OCI-LY3 (cell line): Measurements from ENCODE around the gene NDUFAB1.

Experiments used
- EZH2phosphoT487 ChIP-seq: fragments of 200-600 bp; shearing (Covaris generic); IDR thresholded peaks from 2 replicates; pipeline ENCODE4 v1.6.1; 2018; ENCODE audit warnings: antibody characterized with exemption, mixed run types, low read depth
- TF ChIP-seq, protein P1 (sequence below): fragments of 200-600, 300-600 bp; sonication (generic); IDR thresholded peaks from 2 replicates; pipeline ENCODE4 v1.5.1; 2014; ENCODE audit warnings: antibody characterized with exemption, low read length, low read depth

DNA sequence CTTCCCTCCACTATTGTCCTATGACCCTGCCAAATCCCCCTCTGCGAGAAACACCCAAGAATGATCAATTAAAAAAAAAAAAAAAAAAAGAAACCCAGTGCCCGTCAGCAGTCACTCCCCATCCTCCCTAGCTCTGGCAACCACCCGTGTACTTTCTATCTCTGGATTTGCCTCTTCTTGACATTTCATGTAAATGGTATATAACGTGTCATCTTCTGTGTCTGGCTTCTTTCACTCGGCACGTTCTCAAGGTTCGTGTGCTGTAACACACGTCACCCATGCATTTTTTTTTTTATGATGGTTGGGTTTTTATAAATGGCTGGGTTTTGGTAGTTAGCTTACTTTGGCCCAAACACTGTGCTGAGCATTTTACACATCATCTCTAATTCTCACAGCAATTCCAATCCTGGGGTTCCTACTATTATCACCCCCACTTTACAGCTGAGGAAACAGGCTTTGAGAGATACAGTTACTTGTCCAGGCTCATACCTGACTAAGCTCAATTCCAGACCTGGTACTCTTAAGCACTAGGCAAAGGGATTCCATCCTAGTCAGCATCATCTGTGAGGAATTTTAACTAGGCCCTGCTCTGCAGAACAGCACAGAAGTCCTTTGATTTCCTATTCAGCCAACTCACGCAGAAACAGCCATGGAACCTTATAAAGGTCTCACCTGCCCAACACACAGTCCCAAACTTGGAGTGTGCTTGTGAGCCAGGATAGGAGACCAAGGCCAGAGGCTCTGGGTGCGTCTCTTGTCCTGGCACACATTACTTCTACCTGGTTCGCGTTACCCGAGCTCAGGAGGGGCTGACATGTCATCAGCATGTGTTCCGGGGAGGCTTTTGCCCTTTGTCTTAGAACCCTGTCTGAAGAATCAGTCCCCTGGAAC is 11.7 kb downstream of the NDUFAB1 start:
- TF ChIP-seq, protein P1, sequence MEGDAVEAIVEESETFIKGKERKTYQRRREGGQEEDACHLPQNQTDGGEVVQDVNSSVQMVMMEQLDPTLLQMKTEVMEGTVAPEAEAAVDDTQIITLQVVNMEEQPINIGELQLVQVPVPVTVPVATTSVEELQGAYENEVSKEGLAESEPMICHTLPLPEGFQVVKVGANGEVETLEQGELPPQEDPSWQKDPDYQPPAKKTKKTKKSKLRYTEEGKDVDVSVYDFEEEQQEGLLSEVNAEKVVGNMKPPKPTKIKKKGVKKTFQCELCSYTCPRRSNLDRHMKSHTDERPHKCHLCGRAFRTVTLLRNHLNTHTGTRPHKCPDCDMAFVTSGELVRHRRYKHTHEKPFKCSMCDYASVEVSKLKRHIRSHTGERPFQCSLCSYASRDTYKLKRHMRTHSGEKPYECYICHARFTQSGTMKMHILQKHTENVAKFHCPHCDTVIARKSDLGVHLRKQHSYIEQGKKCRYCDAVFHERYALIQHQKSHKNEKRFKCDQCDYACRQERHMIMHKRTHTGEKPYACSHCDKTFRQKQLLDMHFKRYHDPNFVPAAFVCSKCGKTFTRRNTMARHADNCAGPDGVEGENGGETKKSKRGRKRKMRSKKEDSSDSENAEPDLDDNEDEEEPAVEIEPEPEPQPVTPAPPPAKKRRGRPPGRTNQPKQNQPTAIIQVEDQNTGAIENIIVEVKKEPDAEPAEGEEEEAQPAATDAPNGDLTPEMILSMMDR: no peak
- no peak for TF ChIP-seq EZH2phosphoT487
